ENCODE measurements around the gene CA12. TPM values are rescaled to one million over a fixed set of nuclear protein-coding genes. Genes with fewer than 3 reads are reported as not detected.

Gene CA12
- total RNA-seq, 2 experiments from 2014 or later = not detected

DNA sequence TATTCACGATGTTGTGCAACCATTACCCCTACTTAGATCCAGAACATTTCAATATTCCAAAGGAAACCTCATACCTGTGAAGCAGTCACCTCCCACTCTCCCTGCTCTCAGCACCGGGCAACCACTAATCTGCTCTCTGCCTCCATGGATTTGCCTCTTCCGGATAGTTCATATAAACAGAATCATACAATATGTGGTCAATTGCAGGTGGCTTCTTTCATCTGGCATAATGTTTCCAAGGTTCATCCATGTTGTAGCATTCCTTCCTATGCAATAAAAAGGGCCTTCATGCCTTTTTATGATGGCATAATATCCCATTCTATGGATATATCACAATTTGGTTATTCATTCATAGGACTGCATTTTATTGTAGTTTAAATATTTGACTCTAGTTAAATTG lies 23.9 kb downstream of the CA12 start:
- Histone ChIP-seq H3K4me3 (ENCODE audit: low read length) (no peak overlapping the region), H3K27ac (ENCODE audit: low read depth in 1 of 2, low read length in 2 of 2) (no peak overlapping the region), H3K4me1 (ENCODE audit: insufficient read depth, low read length) (no peaks in the 10 kb centered on the region), H3K27me3 (ENCODE audit: control insufficient read depth in 1 of 2, insufficient read depth in 2 of 2, low read length in 2 of 2) (no peaks in the 10 kb centered on the region), H3K9me3 (ENCODE audit: control insufficient read depth in 1 of 2, insufficient read depth in 1 of 2, low read length in 2 of 2) (no peaks in the 10 kb centered on the region), H3K36me3 (ENCODE audit: insufficient read depth, low read length) (no peaks in the 10 kb centered on the region)
- no peaks in the 10 kb centered on the region for H3K9me3 Mint-ChIP-seq
- ChIA-PET POLR2A (no interaction called here), CTCF (no interaction called here)
- DNase-seq (no peak), ATAC-seq (ENCODE audit: poor library complexity) (no peak)
- intact Hi-C loops (cut with DNase I, micrococcal nuclease) = no loop called here
- TF ChIP-seq, protein P1, sequence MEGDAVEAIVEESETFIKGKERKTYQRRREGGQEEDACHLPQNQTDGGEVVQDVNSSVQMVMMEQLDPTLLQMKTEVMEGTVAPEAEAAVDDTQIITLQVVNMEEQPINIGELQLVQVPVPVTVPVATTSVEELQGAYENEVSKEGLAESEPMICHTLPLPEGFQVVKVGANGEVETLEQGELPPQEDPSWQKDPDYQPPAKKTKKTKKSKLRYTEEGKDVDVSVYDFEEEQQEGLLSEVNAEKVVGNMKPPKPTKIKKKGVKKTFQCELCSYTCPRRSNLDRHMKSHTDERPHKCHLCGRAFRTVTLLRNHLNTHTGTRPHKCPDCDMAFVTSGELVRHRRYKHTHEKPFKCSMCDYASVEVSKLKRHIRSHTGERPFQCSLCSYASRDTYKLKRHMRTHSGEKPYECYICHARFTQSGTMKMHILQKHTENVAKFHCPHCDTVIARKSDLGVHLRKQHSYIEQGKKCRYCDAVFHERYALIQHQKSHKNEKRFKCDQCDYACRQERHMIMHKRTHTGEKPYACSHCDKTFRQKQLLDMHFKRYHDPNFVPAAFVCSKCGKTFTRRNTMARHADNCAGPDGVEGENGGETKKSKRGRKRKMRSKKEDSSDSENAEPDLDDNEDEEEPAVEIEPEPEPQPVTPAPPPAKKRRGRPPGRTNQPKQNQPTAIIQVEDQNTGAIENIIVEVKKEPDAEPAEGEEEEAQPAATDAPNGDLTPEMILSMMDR (IDR thresholded peaks at IDR 0.05) = no peak
- H3K27ac Mint-ChIP-seq = no peak overlapping the region
- H3K4me3 Mint-ChIP-seq = no peak overlapping the region
- peaks cover 4% of the 10 kb centered on the region for H3K27me3 Mint-ChIP-seq
- H3K36me3 Mint-ChIP-seq (ENCODE audit: low read depth) = no peaks in the 10 kb centered on the region
- no peaks in the 10 kb centered on the region for H3K4me1 Mint-ChIP-seq (ENCODE audit: low read depth)

DNA sequence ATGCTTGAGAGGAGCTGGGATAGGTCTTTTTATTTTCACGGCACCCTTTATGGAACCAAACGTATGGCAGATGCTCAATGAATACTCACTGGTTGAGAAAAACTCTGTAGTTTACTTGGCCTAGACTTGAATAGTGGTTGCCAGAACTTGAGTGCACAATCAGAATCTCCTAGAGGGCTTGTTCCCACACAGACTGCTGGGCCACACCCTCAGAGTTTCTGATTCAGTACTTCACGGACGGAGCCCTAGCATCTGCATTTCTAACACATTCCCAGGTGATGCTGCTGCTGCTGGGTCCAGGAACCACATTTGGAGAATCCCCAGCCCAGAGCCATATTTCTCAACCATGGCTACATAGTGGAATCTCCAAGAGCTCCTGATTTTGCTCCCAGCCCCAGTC lies 24.6 kb downstream of the CA12 start:
- TF ChIP-seq, protein P1 (IDR thresholded peaks at IDR 0.05) = no peak
- ATAC-seq (ENCODE audit: poor library complexity) (no peak), DNase-seq (no peak)
- H3K36me3 Mint-ChIP-seq (ENCODE audit: low read depth) = no peaks in the 10 kb centered on the region
- Histone ChIP-seq H3K36me3 (ENCODE audit: insufficient read depth, low read length) (no peaks in the 10 kb centered on the region), H3K9me3 (ENCODE audit: control insufficient read depth in 1 of 2, insufficient read depth in 1 of 2, low read length in 2 of 2) (no peaks in the 10 kb centered on the region), H3K27me3 (ENCODE audit: control insufficient read depth in 1 of 2, insufficient read depth in 2 of 2, low read length in 2 of 2) (no peaks in the 10 kb centered on the region), H3K4me1 (ENCODE audit: insufficient read depth, low read length) (no peaks in the 10 kb centered on the region), H3K27ac (ENCODE audit: low read depth in 1 of 2, low read length in 2 of 2) (no peak overlapping the region), H3K4me3 (ENCODE audit: low read length) (no peak overlapping the region)
- peaks cover 4% of the 10 kb centered on the region for H3K27me3 Mint-ChIP-seq
- CTCF ChIA-PET = no interaction called here
- H3K27ac Mint-ChIP-seq = no peak overlapping the region
- intact Hi-C loops (cut with DNase I, micrococcal nuclease) = no loop called here
- POLR2A ChIA-PET = no interaction called here
- H3K9me3 Mint-ChIP-seq = no peaks in the 10 kb centered on the region
- no peaks in the 10 kb centered on the region for H3K4me1 Mint-ChIP-seq (ENCODE audit: low read depth)
- H3K4me3 Mint-ChIP-seq = no peak overlapping the region

DNA sequence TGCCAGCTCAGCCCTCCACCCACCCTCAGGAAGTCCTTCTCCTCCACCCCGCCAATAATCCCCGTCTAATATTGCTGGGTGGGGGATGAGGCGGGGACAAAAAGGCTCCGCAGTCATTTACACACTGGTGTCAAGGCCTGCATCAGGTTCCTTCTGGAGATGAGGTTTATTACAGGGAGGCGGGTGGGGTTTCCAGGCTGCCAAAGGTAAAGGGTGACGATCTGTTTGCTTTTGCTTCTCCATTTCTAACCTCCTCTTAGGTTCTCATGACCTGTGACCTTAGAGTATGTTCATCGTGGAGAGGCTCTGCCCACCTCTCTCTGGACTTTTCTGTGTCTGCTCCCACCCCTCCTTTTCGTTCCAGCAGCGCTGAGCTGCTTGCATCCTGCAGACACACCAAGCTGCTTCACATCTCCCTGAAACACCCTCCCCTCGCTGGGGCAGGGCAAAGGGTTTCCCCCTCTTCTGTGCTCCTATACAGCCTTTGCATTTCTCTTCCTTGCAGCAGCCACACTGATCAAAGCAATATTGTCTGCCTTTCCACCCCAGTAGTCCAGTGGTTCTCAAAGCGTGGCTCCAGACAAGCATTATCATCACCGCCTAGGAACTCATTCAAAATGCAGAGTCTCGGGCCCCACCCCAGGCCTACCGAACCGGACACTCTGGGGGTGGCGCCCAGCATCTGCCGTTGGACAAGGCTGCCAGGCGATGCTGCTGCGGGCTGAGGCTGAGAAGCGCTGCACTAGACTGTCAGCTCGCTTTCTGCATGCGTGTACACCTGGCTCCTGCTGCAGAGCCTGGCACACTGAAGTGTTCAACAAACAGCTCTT lies 26.6 kb downstream of the CA12 start:
- Histone ChIP-seq H3K9me3 (ENCODE audit: control insufficient read depth in 1 of 2, insufficient read depth in 1 of 2, low read length in 2 of 2) (no peaks in the 10 kb centered on the region), H3K27ac (ENCODE audit: low read depth in 1 of 2, low read length in 2 of 2) (no peak overlapping the region), H3K27me3 (ENCODE audit: control insufficient read depth in 1 of 2, insufficient read depth in 2 of 2, low read length in 2 of 2) (no peaks in the 10 kb centered on the region), H3K4me1 (ENCODE audit: insufficient read depth, low read length) (no peaks in the 10 kb centered on the region), H3K36me3 (ENCODE audit: insufficient read depth, low read length) (no peaks in the 10 kb centered on the region), H3K4me3 (ENCODE audit: low read length) (no peak overlapping the region)
- Mint-ChIP-seq H3K27ac (no peak overlapping the region), H3K9me3 (no peaks in the 10 kb centered on the region), H3K36me3 (ENCODE audit: low read depth) (no peaks in the 10 kb centered on the region), H3K4me1 (ENCODE audit: low read depth) (no peaks in the 10 kb centered on the region), H3K4me3 (no peak overlapping the region), H3K27me3 (no peaks in the 10 kb centered on the region)
- DNase-seq (no peak), ATAC-seq (ENCODE audit: poor library complexity) (no peak)
- TF ChIP-seq, protein P1 (IDR thresholded peaks at IDR 0.05) = no peak
- ChIA-PET POLR2A (no interaction called here), CTCF (no interaction called here)
- intact Hi-C loops (cut with DNase I, micrococcal nuclease) = no loop called here
